DOHH2 (cell line): ENCODE data around the gene SAMD1.

Experiments
- H3F3A ChIP-seq: fragments of 200-600 bp; sonication (generic), shearing (Covaris generic); 2 replicates; pipeline ENCODE4 v1.6.0; 2016; ENCODE audit warnings: antibody characterized with exemption, mild to moderate bottlenecking; ENCODE audit not compliant: control insufficient read depth, insufficient read depth
- H3K27ac ChIP-seq: fragments of 200-600 bp; sonication (generic); 2 replicates; pipeline ENCODE4 v1.5.1; 2014; ENCODE audit warnings: low read depth, mild to moderate bottlenecking, low read length, moderate library complexity
- H3K27me3 ChIP-seq: fragments of 200-600 bp; sonication (generic); 2 replicates; pipeline ENCODE4 v1.6.1; 2014; ENCODE audit warnings: mild to moderate bottlenecking, low read length, mixed read lengths; ENCODE audit not compliant: control insufficient read depth
- H3K36me3 ChIP-seq: fragments of 200-600 bp; sonication (generic); 2 replicates; pipeline ENCODE4 v1.6.1; 2014; ENCODE audit warnings: mild to moderate bottlenecking, low read length, moderate library complexity, mixed read lengths; ENCODE audit not compliant: control insufficient read depth
- H3K4me1 ChIP-seq: fragments of 200-600 bp; sonication (generic); 2 replicates; pipeline ENCODE4 v1.6.1; 2014; ENCODE audit warnings: mild to moderate bottlenecking, low read length, mixed read lengths; ENCODE audit not compliant: control insufficient read depth
- H3K4me2 ChIP-seq: fragments of 200-600 bp; sonication (generic); 2 replicates; pipeline ENCODE4 v1.6.0; 2014; ENCODE audit warnings: mild to moderate bottlenecking, low read length, moderate library complexity
- H3K4me3 ChIP-seq: fragments of 200-600 bp; sonication (generic); 2 replicates; pipeline ENCODE4 v1.5.1; 2014; ENCODE audit warnings: mild to moderate bottlenecking, low read length, mixed read lengths
- H3K79me2 ChIP-seq: fragments of 200-600 bp; sonication (generic); 2 replicates; pipeline ENCODE4 v1.6.1; 2014; ENCODE audit warnings: mild to moderate bottlenecking, low read length, mixed read lengths; ENCODE audit not compliant: control insufficient read depth
- H3K9me2 ChIP-seq: fragments of 200-600 bp; sonication (generic); replicated peaks from 2 replicates; pipeline ENCODE4 v1.6.1; 2014; ENCODE audit warnings: mild to moderate bottlenecking, low read length, mixed read lengths; ENCODE audit not compliant: control insufficient read depth
- H3K9me3 ChIP-seq: fragments of 200-600 bp; sonication (generic); 2 replicates; pipeline ENCODE4 v1.6.1; 2014; ENCODE audit warnings: antibody characterized with exemption, low read length, mixed read lengths; ENCODE audit not compliant: control insufficient read depth, insufficient read depth
- H4K20me1 ChIP-seq: fragments of 200-600 bp; sonication (generic); 2 replicates; pipeline ENCODE4 v1.6.0; 2014; ENCODE audit warnings: low read depth, mild to moderate bottlenecking, antibody characterized with exemption, low read length, moderate library complexity; ENCODE audit not compliant: control insufficient read depth, insufficient read depth
- EZH2phosphoT487 ChIP-seq: fragments of 200-600 bp; sonication (generic); IDR thresholded peaks from 2 replicates; pipeline ENCODE4 v1.6.1; 2017; ENCODE audit warnings: borderline replicate concordance, mild to moderate bottlenecking, antibody characterized with exemption, low read length, moderate library complexity, mixed read lengths
- TF ChIP-seq, protein P1 (sequence below): fragments of 200-600 bp; sonication (generic); IDR thresholded peaks from one replicate; pipeline ENCODE4 v1.5.1; 2014; ENCODE audit warnings: antibody characterized with exemption, mild to moderate bottlenecking, low read depth, low read length; ENCODE audit not compliant: poor library complexity, severe bottlenecking

SAMD1 gene

DNA sequence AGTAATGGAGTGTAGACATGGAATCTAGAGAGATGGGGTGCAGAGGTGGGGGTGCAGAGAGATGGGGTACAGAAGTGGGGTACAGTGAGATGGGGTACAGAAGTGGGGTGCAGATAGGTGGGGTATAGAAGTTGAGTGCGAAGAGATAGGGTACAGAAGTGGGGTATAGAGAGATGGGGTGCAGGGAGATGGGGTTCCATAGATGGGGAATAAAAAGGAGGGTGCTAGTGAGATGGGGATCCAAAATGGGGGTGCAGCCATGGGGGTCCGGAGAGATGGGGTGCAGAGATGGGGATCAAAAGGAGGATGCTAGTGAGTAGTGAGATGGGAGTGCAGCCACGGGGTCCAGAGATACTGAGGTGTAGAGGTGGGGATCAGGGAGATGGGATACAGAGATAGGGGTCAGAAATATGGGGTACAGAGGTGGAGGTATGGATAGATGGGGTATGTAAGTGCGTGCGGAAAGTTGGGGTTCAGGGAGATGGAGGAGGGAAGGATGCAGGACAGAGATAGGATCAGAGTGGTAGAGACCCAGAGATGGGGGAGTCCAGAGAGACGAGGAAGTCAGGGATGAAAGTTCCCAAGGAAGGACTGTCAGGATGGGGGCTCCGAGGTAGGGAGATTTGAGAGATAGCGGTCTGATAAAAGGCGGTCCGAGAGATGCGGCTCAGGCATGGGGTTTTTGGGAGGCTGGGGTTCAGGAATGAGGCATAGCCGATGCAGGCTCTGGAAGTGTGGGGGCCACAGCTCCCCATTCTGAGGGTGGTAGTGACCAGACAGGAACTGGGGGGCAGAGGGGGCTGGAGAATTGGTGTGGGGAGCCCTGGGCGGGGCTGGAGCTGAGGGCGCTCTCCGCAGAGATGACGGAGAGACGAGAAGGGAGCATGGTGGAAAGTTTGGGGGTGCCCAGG, 32.1 kb downstream of the SAMD1 start:
- no peaks in the 10 kb centered on the region for H3K79me2 ChIP-seq
- H3K27ac ChIP-seq = no peak overlapping the region
- H4K20me1 ChIP-seq = no peaks in the 10 kb centered on the region
- TF ChIP-seq EZH2phosphoT487 = no peak
- TF ChIP-seq, protein P1, sequence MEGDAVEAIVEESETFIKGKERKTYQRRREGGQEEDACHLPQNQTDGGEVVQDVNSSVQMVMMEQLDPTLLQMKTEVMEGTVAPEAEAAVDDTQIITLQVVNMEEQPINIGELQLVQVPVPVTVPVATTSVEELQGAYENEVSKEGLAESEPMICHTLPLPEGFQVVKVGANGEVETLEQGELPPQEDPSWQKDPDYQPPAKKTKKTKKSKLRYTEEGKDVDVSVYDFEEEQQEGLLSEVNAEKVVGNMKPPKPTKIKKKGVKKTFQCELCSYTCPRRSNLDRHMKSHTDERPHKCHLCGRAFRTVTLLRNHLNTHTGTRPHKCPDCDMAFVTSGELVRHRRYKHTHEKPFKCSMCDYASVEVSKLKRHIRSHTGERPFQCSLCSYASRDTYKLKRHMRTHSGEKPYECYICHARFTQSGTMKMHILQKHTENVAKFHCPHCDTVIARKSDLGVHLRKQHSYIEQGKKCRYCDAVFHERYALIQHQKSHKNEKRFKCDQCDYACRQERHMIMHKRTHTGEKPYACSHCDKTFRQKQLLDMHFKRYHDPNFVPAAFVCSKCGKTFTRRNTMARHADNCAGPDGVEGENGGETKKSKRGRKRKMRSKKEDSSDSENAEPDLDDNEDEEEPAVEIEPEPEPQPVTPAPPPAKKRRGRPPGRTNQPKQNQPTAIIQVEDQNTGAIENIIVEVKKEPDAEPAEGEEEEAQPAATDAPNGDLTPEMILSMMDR = no peak
- H3K9me3 ChIP-seq = no peaks in the 10 kb centered on the region
- peaks cover 33% of the 10 kb centered on the region for H3K27me3 ChIP-seq
- H3K36me3 ChIP-seq = no peaks in the 10 kb centered on the region
- H3K4me3 ChIP-seq = no peak overlapping the region
- H3K4me2 ChIP-seq = peak overlapping the region; percentile 37; the same call in 1 of the 2 replicates
- H3K4me1 ChIP-seq = peaks cover 27% of the 10 kb centered on the region
- no peaks in the 10 kb centered on the region for H3F3A ChIP-seq
- no peaks in the 10 kb centered on the region for H3K9me2 ChIP-seq

DNA sequence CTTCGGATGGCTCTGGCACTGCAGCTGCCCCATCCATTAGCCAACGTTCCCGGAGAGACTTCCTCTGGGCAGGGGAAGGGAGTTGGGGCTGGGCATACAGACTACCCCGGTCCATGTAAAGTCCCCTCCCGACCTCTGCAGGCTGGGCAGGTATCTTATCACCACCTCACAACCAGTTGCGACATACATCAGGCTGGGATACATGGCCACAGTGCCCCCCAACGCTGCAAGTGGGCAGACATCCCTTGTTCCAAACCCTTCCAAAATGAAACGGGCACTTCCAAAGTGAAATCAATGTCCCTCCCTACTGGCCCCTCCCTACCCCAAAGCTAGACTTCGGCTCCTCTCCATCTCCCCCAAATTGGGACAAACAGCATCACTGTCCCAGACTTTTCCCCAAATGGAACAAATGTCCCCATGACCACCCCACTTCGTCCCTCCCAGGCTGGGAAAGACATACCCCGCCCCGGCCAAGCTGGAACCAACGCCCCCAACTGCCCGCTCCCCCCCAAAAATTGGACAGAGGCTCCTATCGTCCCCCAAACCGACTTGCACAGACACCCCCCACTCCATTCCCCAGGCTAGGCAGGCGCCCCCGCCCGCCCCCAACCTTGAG, 33.7 kb downstream of the SAMD1 start:
- Histone ChIP-seq H3K9me2 (no peaks in the 10 kb centered on the region), H3K27me3 (peaks cover 33% of the 10 kb centered on the region), H3K36me3 (no peaks in the 10 kb centered on the region), H3K9me3 (no peaks in the 10 kb centered on the region), H3K27ac (no peak overlapping the region), H3K4me2 (peak overlapping the region; percentile 19; the same call in 1 of the 2 replicates), H4K20me1 (no peaks in the 10 kb centered on the region), H3F3A (no peaks in the 10 kb centered on the region), H3K4me1 (peaks cover 27% of the 10 kb centered on the region), H3K4me3 (no peak overlapping the region), H3K79me2 (no peaks in the 10 kb centered on the region)
- TF ChIP-seq, protein P1 = no peak
- TF ChIP-seq EZH2phosphoT487 = no peak

DNA sequence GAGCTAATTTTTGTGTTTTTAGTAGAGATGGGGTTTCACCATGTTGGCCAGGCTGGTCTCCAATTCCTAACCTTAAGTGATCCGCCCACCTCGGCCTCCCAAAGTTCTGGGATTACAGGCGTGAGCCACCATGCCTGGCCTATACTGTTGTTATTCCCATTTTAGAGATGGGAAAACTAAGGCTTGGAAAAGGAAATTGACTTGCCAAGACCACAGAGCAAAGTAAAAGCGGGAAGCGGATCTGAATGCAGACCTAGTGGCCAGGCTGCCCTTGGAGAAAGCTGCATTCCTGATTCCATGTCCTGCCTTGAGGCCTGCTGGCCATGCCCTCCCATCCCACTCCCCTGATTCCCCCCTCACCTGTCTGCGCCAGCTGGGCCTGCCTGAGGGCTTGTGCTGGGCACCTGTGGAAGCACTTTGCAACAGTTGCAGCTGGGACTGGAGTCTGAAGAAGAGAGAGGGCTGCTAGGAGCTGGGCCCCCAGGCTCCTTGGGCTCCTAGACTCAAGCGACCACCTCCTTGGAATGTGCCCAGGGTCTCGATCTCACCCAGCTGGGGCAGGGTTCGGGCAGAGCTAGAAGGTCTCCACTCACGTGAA, 34.4 kb downstream of the SAMD1 start:
- H3K4me1 ChIP-seq = peaks cover 27% of the 10 kb centered on the region
- no peaks in the 10 kb centered on the region for H3K9me3 ChIP-seq
- peaks cover 29% of the 10 kb centered on the region for H3K27me3 ChIP-seq
- TF ChIP-seq, protein P1 = no peak
- TF ChIP-seq EZH2phosphoT487 = no peak
- H3K27ac ChIP-seq = no peak overlapping the region
- no peaks in the 10 kb centered on the region for H3K79me2 ChIP-seq
- no peaks in the 10 kb centered on the region for H3K36me3 ChIP-seq
- no peak overlapping the region for H3K4me3 ChIP-seq
- no peaks in the 10 kb centered on the region for H3F3A ChIP-seq
- H4K20me1 ChIP-seq = no peaks in the 10 kb centered on the region
- no peak overlapping the region for H3K4me2 ChIP-seq
- H3K9me2 ChIP-seq = no peaks in the 10 kb centered on the region
